HG03139 (cell line): ENCODE results near the gene MMP20.

Experiments used
- ATAC-seq: cut with Tn5 transposase; IDR thresholded peaks from one replicate; pipeline ENCODE4 v1.9.1; 2021; ENCODE audit not compliant: unreplicated experiment

The MMP20 gene

GRCh38 chr11:102592634-102593581 is 32.2 kb downstream of the MMP20 start:
- no peak for ATAC-seq

DNA sequence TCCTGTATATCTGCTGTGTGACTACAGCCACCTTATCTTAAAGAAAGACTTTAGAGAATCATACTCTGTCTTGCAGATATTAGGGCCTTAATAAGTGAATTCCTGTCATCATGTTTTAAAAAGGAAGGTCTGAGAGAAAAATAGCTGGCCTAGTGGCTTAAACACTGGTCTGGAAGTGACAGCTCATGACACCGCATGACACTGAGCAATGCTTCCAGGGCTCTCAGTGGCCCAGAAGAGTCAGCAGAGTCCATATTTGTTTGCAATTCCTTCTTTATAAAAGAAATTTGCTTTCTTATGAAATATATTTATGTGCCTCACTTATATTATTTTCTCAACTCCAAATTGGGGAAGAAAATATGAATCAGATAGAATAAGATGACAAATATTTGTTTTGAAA is 33.0 kb downstream of the MMP20 start:
- no peak for ATAC-seq

- ATAC-seq = no peak
These were observed 33.9 kb downstream of the MMP20 start for GRCh38 chr11:102591160-102591718.

DNA sequence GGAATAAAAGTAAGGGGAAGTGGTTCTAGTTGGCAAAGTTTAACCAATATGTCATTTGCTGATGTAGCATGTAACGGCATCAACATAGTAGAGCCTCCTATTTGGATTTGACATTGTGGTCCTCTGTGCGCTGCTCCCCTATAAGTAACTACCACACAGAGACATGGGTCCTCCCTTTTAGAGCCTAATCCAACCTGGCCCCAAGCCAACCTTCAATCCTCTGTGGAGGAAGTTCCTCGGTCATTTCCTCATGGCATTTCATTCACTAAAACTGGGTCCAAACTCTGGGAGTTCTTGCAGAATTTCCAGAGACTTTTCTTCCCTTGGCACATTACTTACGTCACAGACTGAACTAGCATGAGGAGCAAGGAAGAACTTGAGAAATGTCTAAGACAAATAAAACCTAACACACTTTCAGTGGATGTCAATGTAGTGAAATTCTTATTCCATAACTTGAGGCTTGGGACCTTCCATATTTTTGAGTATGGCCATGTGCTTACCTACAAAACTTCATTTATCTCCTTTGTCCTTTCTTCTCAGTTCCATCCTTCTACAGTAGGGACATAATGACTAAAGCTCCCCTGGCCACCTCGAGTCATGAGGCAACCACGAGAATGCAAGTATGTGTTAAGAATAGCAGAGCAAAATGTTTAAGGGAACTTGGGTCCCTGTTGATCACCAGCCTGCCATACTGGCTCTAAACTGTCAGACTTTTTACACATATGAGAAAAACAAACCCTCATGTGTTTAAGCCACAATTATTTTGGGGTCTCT is 34.7 kb downstream of the MMP20 start:
- ATAC-seq = no peak

GRCh38 chr11:102589047-102589459 is 36.1 kb downstream of the MMP20 start:
- peak; percentile 46 for ATAC-seq

- ATAC-seq = no peak
These were observed 37.4 kb downstream of the MMP20 start for GRCh38 chr11:102587722-102588121.

GRCh38 chr11:102583141-102583873 is 41.8 kb downstream of the MMP20 start:
- no peak for ATAC-seq

DNA sequence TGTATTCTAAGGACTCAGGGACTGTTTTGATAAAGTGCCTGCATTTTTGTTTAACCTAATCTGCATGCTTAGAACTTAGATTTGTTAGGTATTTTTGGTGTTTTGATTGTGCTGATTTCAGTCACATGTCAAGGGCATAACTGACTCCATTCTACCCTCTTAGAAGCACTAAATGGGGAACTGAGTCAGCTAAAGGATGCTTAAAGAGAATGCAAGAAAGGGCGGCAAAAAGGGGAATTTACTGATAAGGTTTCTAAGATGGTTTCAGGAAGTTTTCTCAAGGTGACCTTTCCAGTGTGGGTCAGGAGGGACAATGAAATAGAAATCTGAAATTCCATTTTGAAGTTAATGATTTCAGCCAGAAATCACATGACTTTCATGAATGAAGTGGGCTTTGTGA is 43.0 kb downstream of the MMP20 start:
- no peak for ATAC-seq

DNA sequence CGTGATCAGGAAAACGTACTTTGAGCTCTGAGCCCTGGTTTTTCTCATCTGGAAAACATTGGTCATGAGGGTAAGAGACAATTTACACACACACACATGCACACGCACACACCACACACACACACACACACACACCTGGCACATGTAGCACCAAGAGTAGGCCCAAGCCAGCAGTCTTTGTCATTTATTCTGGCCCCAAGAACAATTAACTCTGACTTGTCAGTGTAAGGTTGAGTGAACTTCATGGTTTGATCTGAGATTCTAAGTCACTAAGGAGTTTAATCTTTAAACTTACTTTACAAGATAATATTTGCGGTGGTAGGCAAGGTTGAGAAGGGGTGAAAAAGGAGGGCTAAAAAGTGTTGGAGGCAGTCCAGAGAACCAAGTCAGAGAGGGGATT is 44.1 kb downstream of the MMP20 start:
- no peak for ATAC-seq

GRCh38 chr11:102580185-102580951 is 44.8 kb downstream of the MMP20 start:
- ATAC-seq = no peak

GRCh38 chr11:102577723-102578122 is 47.4 kb downstream of the MMP20 start:
- no peak for ATAC-seq

GRCh38 chr11:102577182-102577581 is 48.0 kb downstream of the MMP20 start:
- ATAC-seq = no peak

- no peak for ATAC-seq
These were observed 48.8 kb downstream of the MMP20 start for GRCh38 chr11:102576350-102576749.

GRCh38 chr11:102575012-102575411 is 50.1 kb downstream of the MMP20 start:
- no peak for ATAC-seq

- no peak for ATAC-seq
These were observed 51.3 kb downstream of the MMP20 start for GRCh38 chr11:102573851-102574250.

DNA sequence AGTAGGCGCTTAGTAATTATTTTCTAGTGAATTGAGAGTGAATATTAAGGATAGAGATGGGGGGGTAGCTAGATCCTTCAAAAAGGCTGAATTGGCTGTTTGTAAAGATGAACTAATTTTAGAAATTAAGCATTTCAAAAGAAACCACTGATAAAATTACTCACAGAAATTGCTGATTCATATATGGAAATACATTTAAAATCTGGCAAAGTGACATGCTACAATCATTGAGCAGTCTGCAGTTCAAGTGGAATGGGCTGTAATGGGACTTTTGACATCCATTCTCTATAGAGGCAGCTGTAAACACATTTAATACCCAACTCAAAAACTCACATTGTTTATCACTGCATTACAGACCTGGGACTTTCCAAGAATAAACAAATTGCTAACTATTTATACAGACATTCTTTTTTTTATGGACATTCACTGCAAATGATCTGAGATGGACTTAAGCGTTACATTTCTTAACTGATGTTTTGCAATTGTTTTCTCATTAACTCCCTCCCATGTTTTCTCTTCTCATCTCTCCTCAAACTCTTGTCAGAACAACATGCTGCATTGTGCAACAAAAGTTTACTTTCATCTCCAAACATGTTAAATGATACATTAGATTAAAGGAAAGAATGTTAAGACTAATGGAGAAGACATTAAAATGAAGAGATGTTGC is 52.4 kb downstream of the MMP20 start:
- no peak for ATAC-seq

GRCh38 chr11:102568851-102569250 is 56.3 kb downstream of the MMP20 start:
- ATAC-seq = no peak

DNA sequence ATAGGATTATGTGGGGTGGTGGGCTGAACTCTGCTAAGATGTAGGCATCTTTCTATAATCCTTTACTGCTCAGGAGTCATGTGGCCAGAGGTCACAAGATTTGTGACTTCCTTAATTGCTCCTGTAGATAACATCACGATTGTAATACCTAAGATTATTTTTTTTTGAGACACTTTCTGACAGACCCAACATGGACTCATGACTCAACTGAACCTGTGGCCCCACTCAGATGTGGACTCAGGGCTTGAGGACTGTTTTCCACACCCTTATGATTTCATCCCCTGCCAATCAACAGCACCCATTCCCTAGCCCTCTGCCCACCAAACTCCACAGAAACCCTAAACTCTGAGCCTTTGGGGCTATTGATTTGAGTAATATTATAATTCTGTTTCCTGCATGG is 59.0 kb downstream of the MMP20 start:
- no peak for ATAC-seq

DNA sequence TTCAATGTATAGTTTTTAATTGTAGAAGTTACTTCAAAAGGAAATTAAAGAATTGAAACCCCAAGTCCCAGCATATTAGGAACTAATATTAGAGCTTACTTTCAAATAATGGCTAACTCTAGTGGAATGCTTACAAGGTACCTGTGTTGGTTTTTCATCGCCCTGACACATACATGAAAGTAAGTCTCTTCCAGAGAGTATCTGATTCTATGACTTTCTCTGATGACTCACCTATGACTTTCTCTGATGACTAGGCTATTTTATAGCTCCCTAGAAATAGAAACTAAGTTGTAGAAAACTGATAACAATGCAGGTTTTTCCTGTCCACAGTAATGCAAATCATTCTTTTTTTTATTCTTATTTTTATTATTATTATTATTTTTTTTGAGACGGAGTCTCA is 61.0 kb downstream of the MMP20 start:
- ATAC-seq = peak; percentile 56

DNA sequence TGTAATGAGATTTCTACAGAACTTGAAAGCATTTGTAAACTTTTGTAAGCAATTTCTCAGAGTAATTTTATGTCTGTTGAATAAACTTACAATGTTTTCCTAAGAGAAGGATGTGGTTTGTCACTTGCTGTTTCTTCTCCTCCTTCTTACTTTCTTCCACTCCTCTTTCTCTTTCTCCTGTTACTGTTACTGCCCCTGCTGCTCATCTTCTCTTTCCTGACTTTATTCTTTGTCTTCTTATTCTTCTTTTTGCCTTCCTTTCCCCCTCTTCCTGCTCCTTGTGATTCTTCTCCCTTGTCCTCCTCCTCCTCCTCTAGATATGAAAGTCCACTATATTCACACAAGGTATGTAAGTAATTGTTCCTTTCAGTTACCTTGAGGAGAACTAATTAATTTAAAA is 63.5 kb downstream of the MMP20 start:
- ATAC-seq = no peak
